ENCODE results near the gene CCDC157.
"Not testable (repeated sequence)": the region's sequence is repeated elsewhere in the genome, so short reads cannot be mapped to it uniquely, and the experiment has no call there.

CCDC157 gene

GRCh38 chr22:30325724-30326254 lies 31.0 kb upstream of the CCDC157 start:
- DNase-seq (ENCODE audit: low spot score) = no peak

GRCh38 chr22:30326255-30326705 lies 30.5 kb upstream of the CCDC157 start:
- no peak for DNase-seq (ENCODE audit: low spot score)

GRCh38 chr22:30326706-30327362 lies 30.0 kb upstream of the CCDC157 start, which contains the start of gene TBC1D10A:
Gene TBC1D10A, minus strand, starts transcription at chr22:30326941. Its CDS starts 60 bp downstream, at chr22:30326881.
- DNase-seq (ENCODE audit: low spot score) = peak; percentile 95

- DNase-seq (ENCODE audit: low spot score) = no peak
Measured at GRCh38 chr22:30327864-30328345, 28.9 kb upstream of the CCDC157 start.

GRCh38 chr22:30328466-30329049 lies 28.2 kb upstream of the CCDC157 start:
- DNase-seq (ENCODE audit: low spot score) = no peak

- no peak for DNase-seq (ENCODE audit: low spot score)
Measured at GRCh38 chr22:30332551-30332950, 24.3 kb upstream of the CCDC157 start.

GRCh38 chr22:30332994-30333706 lies 23.7 kb upstream of the CCDC157 start:
- no peak for DNase-seq (ENCODE audit: low spot score)

- DNase-seq (ENCODE audit: low spot score) = no peak
Measured at GRCh38 chr22:30333707-30334087, 23.1 kb upstream of the CCDC157 start.

- no peak for DNase-seq (ENCODE audit: low spot score)
Measured at GRCh38 chr22:30334646-30335045, 22.2 kb upstream of the CCDC157 start.

GRCh38 chr22:30335236-30335635 lies 21.6 kb upstream of the CCDC157 start:
- no peak for DNase-seq (ENCODE audit: low spot score)

GRCh38 chr22:30336752-30337460 lies 19.9 kb upstream of the CCDC157 start:
- peak; percentile 90 for DNase-seq (ENCODE audit: low spot score)

GRCh38 chr22:30337461-30337778 lies 19.4 kb upstream of the CCDC157 start:
- DNase-seq (ENCODE audit: low spot score) = no peak

GRCh38 chr22:30338341-30338740 lies 18.5 kb upstream of the CCDC157 start:
- not testable (repeated sequence) for DNase-seq (ENCODE audit: low spot score)

GRCh38 chr22:30338802-30339201 lies 18.0 kb upstream of the CCDC157 start:
- no peak for DNase-seq (ENCODE audit: low spot score)

GRCh38 chr22:30340911-30341685 lies 15.7 kb upstream of the CCDC157 start:
- DNase-seq (ENCODE audit: low spot score) = peak; percentile 53

GRCh38 chr22:30344447-30345200 lies 12.2 kb upstream of the CCDC157 start:
- no peak for DNase-seq (ENCODE audit: low spot score)

GRCh38 chr22:30347255-30347892 lies 9.4 kb upstream of the CCDC157 start:
- no peak for DNase-seq (ENCODE audit: low spot score)

GRCh38 chr22:30348404-30348803 lies 8.4 kb upstream of the CCDC157 start:
- no peak for DNase-seq (ENCODE audit: low spot score)

GRCh38 chr22:30348809-30349208 lies 8.0 kb upstream of the CCDC157 start:
- DNase-seq (ENCODE audit: low spot score) = no peak

- no peak for DNase-seq (ENCODE audit: low spot score)
Measured at GRCh38 chr22:30351226-30351625, 5.6 kb upstream of the CCDC157 start.
